Forelimb muscle (tissue), 1 donor: ENCODE results near the gene FIGNL2. TPM values are rescaled to one million over a fixed set of nuclear protein-coding genes. Genes with fewer than 3 reads are reported as not detected.

ENCODE experiments used
- DNase-seq: peaks from one replicate; pipeline ENCODE4 v3.0.0-alpha.2; 2013; ENCODE audit warnings: low read depth
- polyA plus RNA-seq: library from polyadenylated mRNA; unstranded; fragments of 120-200 nt; gene quantifications from one replicate; pipeline ENCODE4 v1.2.1, GENCODE V29; 2013; ENCODE audit not compliant: insufficient read length

FIGNL2 gene
- polyA plus RNA-seq, 1 donor = 1.2 TPM

DNA sequence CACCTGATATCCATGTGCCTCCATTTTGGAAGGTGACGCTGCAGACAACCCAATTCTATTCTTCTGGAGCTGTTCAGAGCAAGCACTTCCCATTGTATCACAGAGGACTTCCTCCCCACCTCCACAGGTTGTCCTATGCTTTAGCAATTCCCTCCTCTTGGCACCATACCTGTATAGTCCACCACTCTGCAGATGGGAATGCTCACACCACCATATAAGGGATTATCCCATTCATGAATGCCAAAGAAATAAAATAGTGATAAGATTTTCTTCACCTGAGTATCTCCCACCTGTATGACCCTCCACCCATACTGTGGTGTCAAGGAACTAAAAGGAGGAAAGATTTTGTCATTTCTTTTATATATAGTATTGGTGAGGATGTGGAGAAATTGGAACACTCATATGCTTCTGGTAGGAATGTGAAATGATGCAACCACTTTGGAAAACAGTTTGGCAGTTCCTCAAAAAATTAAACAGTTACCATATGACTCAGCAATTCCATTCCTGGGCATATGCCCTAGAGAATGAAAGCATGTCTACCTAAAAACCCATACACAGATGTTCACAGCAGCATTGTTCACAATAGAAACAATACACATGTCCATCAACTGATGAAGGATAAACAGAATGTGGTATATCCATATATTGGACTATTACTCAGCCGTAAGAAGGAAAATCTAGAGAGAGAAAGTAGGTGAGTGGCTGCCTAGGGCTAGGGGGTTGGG is 75.2 kb downstream of the FIGNL2 start:
- DNase-seq = no peak

DNA sequence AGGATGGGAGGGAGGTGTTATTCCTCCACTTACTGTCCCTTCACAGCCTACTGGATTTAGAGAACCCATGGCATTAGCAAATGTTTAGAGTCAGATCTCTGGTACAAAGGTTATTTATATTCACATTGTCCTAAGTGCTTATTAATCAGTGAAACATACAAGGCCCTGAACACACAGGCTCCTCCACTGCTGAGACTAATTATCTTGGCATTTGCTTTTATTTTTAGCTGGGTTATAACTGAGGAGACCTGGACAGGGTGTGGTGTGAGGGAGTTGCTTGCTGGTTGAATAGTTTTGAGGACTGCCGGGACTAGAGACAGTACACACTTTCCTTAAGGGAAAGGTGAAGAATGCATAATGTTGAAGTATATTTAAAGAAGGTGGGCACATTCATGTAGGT is 77.5 kb downstream of the FIGNL2 start:
- DNase-seq = no peak

Other genes with a start within 250 kb of the FIGNL2 start
- 0.10 TPM for gene ANKRD33, start 39.4 kb upstream of the FIGNL2 start, polyA plus RNA-seq
- 44.9 TPM for gene ACVRL1, start 58.8 kb upstream of the FIGNL2 start, polyA plus RNA-seq
- gene ACVR1B, start 103.0 kb upstream of the FIGNL2 start, polyA plus RNA-seq = 12.3 TPM
- 16.3 TPM for gene TAMALIN, start 158.2 kb upstream of the FIGNL2 start, polyA plus RNA-seq
- gene NR4A1, start 202.7 kb upstream of the FIGNL2 start, polyA plus RNA-seq = 50.4 TPM
- gene ATG101, start 221.3 kb upstream of the FIGNL2 start, polyA plus RNA-seq = 24.8 TPM
- 0.18 TPM for gene SMIM41, start 231.0 kb upstream of the FIGNL2 start, polyA plus RNA-seq